Measurements from ENCODE around the gene RTN4R.

- TF ChIP-seq EZH2 (IDR thresholded peaks at IDR 0.05; ENCODE audit: low read length, missing control alignments) (no peak), CTCF (conservative IDR thresholded peaks at IDR 0.05 in 1 of 2, IDR thresholded peaks at IDR 0.05 in 1 of 2; ENCODE audit: low read depth in 1 of 2, low read length in 2 of 2) (no peak)
Observed at GRCh38 chr22:20256551-20257211, 11.4 kb downstream of the RTN4R start.

All from fibroblast of lung (primary cell).